Natural killer cell treated with Interleukin-12 subunit alpha and Interleukin-12 subunit beta and Interleukin-15 and Interleukin-18, amount 100 ng/mL, for 72 hours (primary cell): ENCODE results near the gene FCN1. TPM values are rescaled to one million over a fixed set of nuclear protein-coding genes. Genes with fewer than 3 reads are reported as not detected.
A peak's percentile ranks its signal among the peaks of the same experiment; 100 is the strongest.

Experiments used
- ATAC-seq, 2 donors: fragments of 150-1000 bp; cut with Tn5 transposase in 1 of 2; sonication (Bioruptor Pico), chemical (Tn5 transposase) in 1 of 2; 2 replicates each; pipeline ENCODE4 v1.10.0; 2021
- DNase-seq: peaks from one replicate; pipeline ENCODE4 v3.0.0; 2022; ENCODE audit warnings: low spot score
- H3K27ac Mint-ChIP-seq, 2 donors: 1 replicate in 1 of 2; 2 replicates in 1 of 2; pipeline ENCODE4 v1.8.0; 2022; ENCODE audit warnings: mixed read lengths in 2 of 2, mild to moderate bottlenecking in 1 of 2, moderate library complexity in 1 of 2
- H3K27me3 Mint-ChIP-seq, 2 donors: 1 replicate in 1 of 2; 2 replicates in 1 of 2; pipeline ENCODE4 v1.8.0; 2022; ENCODE audit warnings: mixed read lengths in 2 of 2
- H3K36me3 Mint-ChIP-seq: one replicate; pipeline ENCODE4 v1.8.0; 2022; ENCODE audit warnings: mixed read lengths
- H3K4me1 Mint-ChIP-seq, 2 donors: 1 replicate in 1 of 2; 2 replicates in 1 of 2; pipeline ENCODE4 v1.8.0; 2022; ENCODE audit warnings: low read depth in 2 of 2, mixed read lengths in 2 of 2, mild to moderate bottlenecking in 1 of 2
- H3K4me3 Mint-ChIP-seq: one replicate; pipeline ENCODE4 v1.8.0; 2022; ENCODE audit warnings: mixed read lengths
- H3K9me3 Mint-ChIP-seq: 2 replicates; pipeline ENCODE4 v1.8.0; 2022; ENCODE audit warnings: mixed read lengths
- total RNA-seq, 2 donors: library from RNA; stranded (reverse); gene quantifications; one replicate each; pipeline ENCODE4 v1.2.3, GENCODE V29; 2022

The FCN1 gene
- total RNA-seq, 2 donors from 2014 or later: not detected

- Mint-ChIP-seq H3K4me1 (no peaks in the 10 kb centered on the region), H3K27ac (no peak overlapping the region), H3K36me3 (no peaks in the 10 kb centered on the region), H3K4me3 (no peak overlapping the region), H3K27me3 (peaks cover 2 to 4% of the 10 kb centered on the region in 2 donors), H3K9me3 (no peaks in the 10 kb centered on the region)
- ATAC-seq (no peak), DNase-seq (peak; percentile 56)
These were observed 19.4 kb upstream of the FCN1 start for GRCh38 chr9:134937164-134937555.

- Mint-ChIP-seq H3K4me1 (no peaks in the 10 kb centered on the region), H3K4me3 (no peak overlapping the region), H3K27me3 (peaks cover 2 to 10% of the 10 kb centered on the region in 2 donors), H3K9me3 (no peaks in the 10 kb centered on the region), H3K27ac (no peak overlapping the region), H3K36me3 (no peaks in the 10 kb centered on the region)
- peak; percentile 16 for DNase-seq
- ATAC-seq: no peak
These were observed 18.8 kb upstream of the FCN1 start for GRCh38 chr9:134936346-134937163.

- Mint-ChIP-seq H3K36me3 (no peaks in the 10 kb centered on the region), H3K4me1 (no peaks in the 10 kb centered on the region), H3K27ac (no peak overlapping the region), H3K4me3 (no peak overlapping the region), H3K9me3 (no peaks in the 10 kb centered on the region), H3K27me3 (peaks cover 6 to 14% of the 10 kb centered on the region in 2 donors)
- DNase-seq (peak; percentile 45), ATAC-seq (no peak)
These were observed 18.1 kb upstream of the FCN1 start for GRCh38 chr9:134935701-134936345.

DNA sequence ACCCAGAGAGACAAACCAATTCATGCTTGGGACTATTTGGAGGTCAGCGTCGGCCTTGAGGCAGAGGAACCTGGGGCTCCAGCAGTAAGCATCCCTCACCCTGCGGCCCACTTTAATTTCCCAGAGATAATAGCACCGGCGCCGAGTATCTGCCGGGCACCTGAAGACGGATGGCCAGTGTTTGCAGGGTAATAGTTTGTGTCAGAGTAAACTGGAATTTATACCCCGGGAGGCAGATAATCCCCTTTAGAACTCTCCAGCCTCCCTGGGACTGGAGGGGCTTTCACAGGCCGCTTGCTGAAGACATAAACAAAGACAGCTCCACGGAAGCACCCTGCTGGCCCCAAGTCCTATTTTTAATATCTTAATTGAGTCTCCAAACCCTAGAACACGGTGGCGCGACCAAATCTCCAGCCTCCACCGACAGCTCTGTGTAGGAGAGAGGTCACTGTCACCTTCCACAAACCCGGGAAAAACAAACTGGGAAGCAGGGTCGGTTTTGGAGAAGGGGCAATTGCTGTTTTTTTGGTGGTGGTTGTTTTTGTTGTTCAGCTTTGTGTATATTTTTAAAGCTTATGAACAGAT, 17.4 kb upstream of the FCN1 start:
- no peak for ATAC-seq
- no peak overlapping the region for H3K4me3 Mint-ChIP-seq

GRCh38 chr9:134933076-134933659, 15.5 kb upstream of the FCN1 start:
- Mint-ChIP-seq H3K27me3 (peaks cover 9 to 14% of the 10 kb centered on the region in 2 donors), H3K4me3 (no peak overlapping the region), H3K9me3 (no peaks in the 10 kb centered on the region), H3K27ac (no peak overlapping the region), H3K4me1 (no peaks in the 10 kb centered on the region), H3K36me3 (no peaks in the 10 kb centered on the region)
- peak; percentile 13 for DNase-seq
- ATAC-seq: no peak

More for the DNA sequence above, 17.4 kb upstream of the FCN1 start:
- peak; percentile 15 for DNase-seq
- Mint-ChIP-seq H3K36me3 (no peaks in the 10 kb centered on the region), H3K27me3 (peaks cover 9 to 14% of the 10 kb centered on the region in 2 donors), H3K27ac (no peak overlapping the region), H3K9me3 (no peaks in the 10 kb centered on the region), H3K4me1 (no peaks in the 10 kb centered on the region)

- Mint-ChIP-seq H3K4me3 (no peak overlapping the region), H3K9me3 (no peaks in the 10 kb centered on the region), H3K27me3 (peaks cover 12 to 14% of the 10 kb centered on the region in 2 donors), H3K36me3 (no peaks in the 10 kb centered on the region), H3K4me1 (no peaks in the 10 kb centered on the region), H3K27ac (no peak overlapping the region)
- ATAC-seq: no peak
- DNase-seq: peak; percentile 3
These were observed 14.9 kb upstream of the FCN1 start for GRCh38 chr9:134932606-134933005.

- no peaks in the 10 kb centered on the region for H3K9me3 Mint-ChIP-seq
- H3K4me1 Mint-ChIP-seq: no peaks in the 10 kb centered on the region
- no peak overlapping the region for H3K27ac Mint-ChIP-seq
- no peak overlapping the region for H3K4me3 Mint-ChIP-seq
- H3K36me3 Mint-ChIP-seq: no peaks in the 10 kb centered on the region
- DNase-seq (peak; percentile 15), ATAC-seq (no peak)
- peaks cover 12 to 14% of the 10 kb centered on the region in 2 donors for H3K27me3 Mint-ChIP-seq
These were observed 14.5 kb upstream of the FCN1 start for GRCh38 chr9:134932171-134932570.

DNA sequence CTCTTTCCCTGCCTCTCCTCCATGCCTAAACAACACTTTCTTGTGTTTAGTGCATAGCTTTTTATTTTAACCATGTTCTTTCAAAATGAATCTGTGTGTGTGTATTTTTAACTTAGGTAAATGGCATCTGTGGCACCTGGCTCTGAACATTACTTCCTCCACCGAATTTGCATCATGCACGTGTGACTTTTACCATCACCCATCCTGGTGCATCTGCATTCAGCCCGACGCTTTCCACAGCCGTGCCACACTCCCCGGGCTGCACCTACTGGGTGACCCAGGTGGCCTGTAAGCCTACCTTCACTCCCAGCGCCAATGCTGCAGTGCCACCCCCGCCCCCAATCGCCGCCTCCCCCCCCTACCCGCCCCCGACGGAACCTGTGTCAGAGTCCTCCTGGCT, 12.7 kb upstream of the FCN1 start:
- ATAC-seq (no peak), DNase-seq (no peak)
- Mint-ChIP-seq H3K4me3 (no peak overlapping the region), H3K27me3 (peaks cover 12 to 14% of the 10 kb centered on the region in 2 donors), H3K27ac (no peak overlapping the region), H3K36me3 (no peaks in the 10 kb centered on the region), H3K9me3 (no peaks in the 10 kb centered on the region), H3K4me1 (no peaks in the 10 kb centered on the region)

GRCh38 chr9:134929193-134930158, 11.8 kb upstream of the FCN1 start:
- H3K27me3 Mint-ChIP-seq: peaks cover 12 to 14% of the 10 kb centered on the region in 2 donors
- H3K9me3 Mint-ChIP-seq: no peaks in the 10 kb centered on the region
- no peaks in the 10 kb centered on the region for H3K36me3 Mint-ChIP-seq
- peak in 1 of 2 donors; percentile 32 for ATAC-seq
- DNase-seq: no peak
- no peaks in the 10 kb centered on the region for H3K4me1 Mint-ChIP-seq
- H3K4me3 Mint-ChIP-seq: no peak overlapping the region
- no peak overlapping the region for H3K27ac Mint-ChIP-seq

GRCh38 chr9:134928436-134929192, 10.9 kb upstream of the FCN1 start:
- H3K36me3 Mint-ChIP-seq: no peaks in the 10 kb centered on the region
- ATAC-seq (peak; percentile 12 to 30), DNase-seq (no peak)
- H3K4me1 Mint-ChIP-seq: no peaks in the 10 kb centered on the region
- H3K27me3 Mint-ChIP-seq: peaks cover 12 to 14% of the 10 kb centered on the region in 2 donors
- no peaks in the 10 kb centered on the region for H3K9me3 Mint-ChIP-seq
- no peak overlapping the region for H3K27ac Mint-ChIP-seq
- no peak overlapping the region for H3K4me3 Mint-ChIP-seq

DNA sequence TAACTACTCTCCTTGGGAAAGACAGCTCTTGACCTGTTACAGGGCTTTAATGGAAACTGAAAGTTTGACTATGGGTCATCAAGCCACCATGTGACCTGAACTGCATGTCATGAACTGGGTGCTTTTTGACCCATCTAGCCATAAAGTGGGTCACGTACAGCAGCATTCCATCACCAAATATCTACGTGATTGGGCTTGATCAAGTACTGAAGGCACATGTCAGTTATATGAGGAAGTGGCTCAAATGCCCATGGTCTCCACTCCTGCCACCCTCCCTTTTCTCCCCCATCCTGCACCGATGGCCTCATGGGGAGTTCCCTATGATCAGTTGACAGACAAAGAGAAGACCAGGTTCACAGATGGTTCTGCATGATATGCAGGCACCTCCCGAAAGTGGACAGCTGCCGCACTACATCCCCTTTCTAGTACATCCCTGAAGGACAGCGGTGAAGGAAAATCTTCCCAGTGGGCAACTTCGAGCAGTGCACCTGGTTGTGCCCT, 7.3 kb upstream of the FCN1 start:
- Mint-ChIP-seq H3K36me3 (no peaks in the 10 kb centered on the region), H3K9me3 (no peaks in the 10 kb centered on the region), H3K4me1 (no peaks in the 10 kb centered on the region), H3K27me3 (peaks cover 0 to 6% of the 10 kb centered on the region in 2 donors), H3K27ac (no peak overlapping the region), H3K4me3 (no peak overlapping the region)
- ATAC-seq (no peak), DNase-seq (no peak)

DNA sequence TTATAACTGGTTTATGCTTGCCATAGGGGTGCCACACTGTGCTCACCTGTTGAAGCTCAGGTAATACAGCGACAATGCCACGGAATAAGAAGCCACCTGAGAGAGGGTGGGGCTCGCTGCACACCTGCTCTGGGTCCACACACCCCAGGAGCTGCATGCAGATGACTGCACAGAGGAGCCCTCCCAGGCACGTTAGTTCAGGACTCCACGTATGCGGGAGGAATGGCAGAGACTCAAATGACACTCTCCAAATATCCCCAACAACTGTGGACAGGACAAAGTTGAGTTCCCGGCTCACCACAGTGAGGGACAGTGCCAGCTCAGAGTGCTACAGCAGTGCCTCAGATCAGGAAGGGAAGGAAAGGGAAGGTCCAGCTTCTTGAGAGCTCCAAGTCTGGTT, 5.8 kb upstream of the FCN1 start:
- DNase-seq (no peak), ATAC-seq (peak in 1 of 2 donors; percentile 36)
- H3K36me3 Mint-ChIP-seq: no peaks in the 10 kb centered on the region
- H3K4me1 Mint-ChIP-seq: no peaks in the 10 kb centered on the region
- H3K27me3 Mint-ChIP-seq: peaks cover 0 to 8% of the 10 kb centered on the region in 2 donors
- no peak overlapping the region for H3K27ac Mint-ChIP-seq
- H3K4me3 Mint-ChIP-seq: no peak overlapping the region
- H3K9me3 Mint-ChIP-seq: peaks cover 4% of the 10 kb centered on the region
